ENCODE measurements around the gene OGFOD3.

DNA sequence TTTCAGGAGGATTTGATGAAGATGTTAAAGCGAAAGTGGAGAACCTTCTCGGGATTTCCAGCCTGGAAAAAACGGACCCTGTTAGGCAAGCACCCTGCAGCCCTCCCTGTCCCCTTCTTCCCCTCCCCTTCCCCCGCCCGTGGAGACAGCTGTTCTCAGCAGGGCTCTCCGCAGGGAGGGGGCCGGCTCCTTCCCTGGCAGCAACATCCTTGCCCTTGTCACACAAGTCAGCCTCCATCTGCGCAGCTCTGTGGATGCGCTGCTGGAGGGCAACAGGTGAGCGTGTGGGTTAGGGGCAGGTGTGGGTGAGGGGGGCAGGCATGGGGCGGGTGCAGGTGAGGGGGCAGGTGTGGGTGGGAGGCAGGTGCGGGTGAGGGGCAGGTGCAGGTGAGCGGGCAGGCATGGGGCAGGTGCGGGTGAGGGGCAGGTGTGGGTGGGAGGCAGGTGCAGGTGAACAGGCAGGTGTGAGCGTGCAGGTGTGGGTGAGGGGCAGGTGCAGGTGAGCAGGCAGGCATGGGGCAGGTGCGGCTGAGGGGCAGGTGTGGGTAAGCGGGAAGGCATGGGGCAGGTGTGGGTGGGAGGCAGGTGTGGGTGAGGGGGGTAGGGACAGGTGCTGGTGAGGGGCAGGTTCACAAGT lies 22.7 kb upstream of the OGFOD3 start:
- TF ChIP-seq CTCF (IDR thresholded peaks at IDR 0.05; ENCODE audit: extremely low read depth in 1 of 2, insufficient read depth in 1 of 2, low read depth in 1 of 2, low read length in 2 of 2), result no peak
- no peak for TF ChIP-seq POLR2A (IDR thresholded peaks at IDR 0.05; ENCODE audit: low read depth, low read length)
- no peak for TF ChIP-seq POLR2AphosphoS5 (IDR thresholded peaks at IDR 0.05; ENCODE audit: insufficient read depth, low read depth, low read length)
- no peak for TF ChIP-seq JUN (IDR thresholded peaks at IDR 0.05; ENCODE audit: borderline replicate concordance, insufficient read depth, insufficient read length, low read depth)
- TF ChIP-seq, protein P1, sequence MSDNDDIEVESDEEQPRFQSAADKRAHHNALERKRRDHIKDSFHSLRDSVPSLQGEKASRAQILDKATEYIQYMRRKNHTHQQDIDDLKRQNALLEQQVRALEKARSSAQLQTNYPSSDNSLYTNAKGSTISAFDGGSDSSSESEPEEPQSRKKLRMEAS (IDR thresholded peaks at IDR 0.05; ENCODE audit: insufficient read depth, insufficient read length), result no peak
- TF ChIP-seq EZH2 (IDR thresholded peaks at IDR 0.05; ENCODE audit: borderline replicate concordance, low read depth, low read length, severe bottlenecking), result no peak

Measured in endothelial cell of umbilical vein (primary cell).